GM12873 (cell line): ENCODE results near the gene DSC1.

Experiments used
- CTCF ChIP-seq: IDR thresholded peaks from 2 replicates; pipeline ENCODE4 v1.5.1; 2012; ENCODE audit warnings: low read depth, mild to moderate bottlenecking, moderate library complexity, low read length, control low read depth; ENCODE audit not compliant: insufficient read depth; ENCODE audit errors: missing control alignments

Gene DSC1, protein sequence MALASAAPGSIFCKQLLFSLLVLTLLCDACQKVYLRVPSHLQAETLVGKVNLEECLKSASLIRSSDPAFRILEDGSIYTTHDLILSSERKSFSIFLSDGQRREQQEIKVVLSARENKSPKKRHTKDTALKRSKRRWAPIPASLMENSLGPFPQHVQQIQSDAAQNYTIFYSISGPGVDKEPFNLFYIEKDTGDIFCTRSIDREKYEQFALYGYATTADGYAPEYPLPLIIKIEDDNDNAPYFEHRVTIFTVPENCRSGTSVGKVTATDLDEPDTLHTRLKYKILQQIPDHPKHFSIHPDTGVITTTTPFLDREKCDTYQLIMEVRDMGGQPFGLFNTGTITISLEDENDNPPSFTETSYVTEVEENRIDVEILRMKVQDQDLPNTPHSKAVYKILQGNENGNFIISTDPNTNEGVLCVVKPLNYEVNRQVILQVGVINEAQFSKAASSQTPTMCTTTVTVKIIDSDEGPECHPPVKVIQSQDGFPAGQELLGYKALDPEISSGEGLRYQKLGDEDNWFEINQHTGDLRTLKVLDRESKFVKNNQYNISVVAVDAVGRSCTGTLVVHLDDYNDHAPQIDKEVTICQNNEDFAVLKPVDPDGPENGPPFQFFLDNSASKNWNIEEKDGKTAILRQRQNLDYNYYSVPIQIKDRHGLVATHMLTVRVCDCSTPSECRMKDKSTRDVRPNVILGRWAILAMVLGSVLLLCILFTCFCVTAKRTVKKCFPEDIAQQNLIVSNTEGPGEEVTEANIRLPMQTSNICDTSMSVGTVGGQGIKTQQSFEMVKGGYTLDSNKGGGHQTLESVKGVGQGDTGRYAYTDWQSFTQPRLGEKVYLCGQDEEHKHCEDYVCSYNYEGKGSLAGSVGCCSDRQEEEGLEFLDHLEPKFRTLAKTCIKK

DNA sequence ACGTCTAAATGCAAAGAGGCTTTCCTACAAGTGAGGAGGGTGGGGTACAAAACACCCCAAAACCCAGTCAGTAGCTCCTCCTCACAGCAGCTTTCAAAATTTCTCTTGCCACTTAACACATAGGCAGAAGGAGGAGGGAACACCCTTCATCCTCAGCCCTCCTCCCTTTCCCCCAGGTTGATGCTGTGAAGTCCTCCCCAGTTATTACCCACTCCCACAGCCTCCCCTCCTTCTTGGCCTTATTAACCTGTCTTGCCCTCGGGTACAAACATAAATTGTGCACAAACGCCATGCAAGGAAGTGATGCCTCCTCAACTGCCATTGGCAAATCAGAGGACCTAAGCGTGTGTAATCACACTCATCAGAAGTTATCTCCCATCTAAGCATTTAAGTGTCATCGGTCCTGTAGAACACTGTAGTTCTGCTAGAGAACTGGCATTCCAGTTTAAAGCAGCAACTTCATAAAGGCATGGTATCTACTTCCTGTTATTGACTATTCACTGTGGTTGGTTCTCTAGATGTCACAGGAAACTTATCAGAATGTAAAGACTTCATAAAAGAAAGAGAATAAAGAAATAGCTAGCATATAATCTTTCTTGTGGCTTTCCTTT lies at the start of gene DSC1:
Gene DSC1, minus strand, starts transcription at position 32 of the 611 bp plus-strand sequence. CDS start 262 bp downstream, outside the sequence.
- TF ChIP-seq CTCF: no peak

- no peak for TF ChIP-seq CTCF
Measured at GRCh38 chr18:31211047-31211446, 48.4 kb upstream of the DSC1 start.

DNA sequence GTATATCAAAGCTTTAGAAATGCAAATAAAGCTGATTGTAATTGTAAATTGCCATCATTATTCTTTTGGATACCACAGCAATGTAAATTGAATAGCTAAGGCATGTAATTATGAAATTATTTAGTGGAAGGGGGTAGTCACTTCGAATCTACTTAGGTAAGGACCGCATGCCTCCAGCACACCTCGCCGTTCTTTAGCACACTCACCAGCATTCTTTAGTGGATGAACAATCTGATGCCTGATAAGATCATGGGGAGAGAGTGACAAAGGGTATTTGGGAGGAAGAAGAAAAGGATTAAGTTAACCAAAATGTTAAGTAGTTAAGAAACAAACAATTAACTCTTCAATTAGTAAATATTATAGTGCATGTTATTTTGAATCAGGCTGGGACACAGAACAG lies 46.4 kb upstream of the DSC1 start:
- no peak for TF ChIP-seq CTCF

DNA sequence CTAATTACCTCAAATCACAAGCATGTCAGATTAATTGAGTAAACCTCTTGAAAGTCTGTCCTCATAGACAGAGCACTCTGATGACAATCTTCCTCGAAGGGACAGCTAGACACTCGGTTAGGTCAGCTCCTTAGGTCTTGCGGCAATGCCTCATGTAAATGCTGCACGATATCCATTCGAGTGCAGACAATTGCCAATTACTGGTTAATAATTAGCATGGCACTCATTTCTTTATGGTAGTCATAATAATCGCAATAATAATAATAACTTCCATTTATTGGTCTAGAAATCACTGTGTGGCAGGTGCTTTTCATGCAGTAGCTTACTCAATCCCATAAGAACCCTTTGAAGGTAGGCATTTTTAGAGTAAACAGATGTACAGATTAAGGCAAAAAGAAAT lies 44.7 kb upstream of the DSC1 start:
- no peak for TF ChIP-seq CTCF

DNA sequence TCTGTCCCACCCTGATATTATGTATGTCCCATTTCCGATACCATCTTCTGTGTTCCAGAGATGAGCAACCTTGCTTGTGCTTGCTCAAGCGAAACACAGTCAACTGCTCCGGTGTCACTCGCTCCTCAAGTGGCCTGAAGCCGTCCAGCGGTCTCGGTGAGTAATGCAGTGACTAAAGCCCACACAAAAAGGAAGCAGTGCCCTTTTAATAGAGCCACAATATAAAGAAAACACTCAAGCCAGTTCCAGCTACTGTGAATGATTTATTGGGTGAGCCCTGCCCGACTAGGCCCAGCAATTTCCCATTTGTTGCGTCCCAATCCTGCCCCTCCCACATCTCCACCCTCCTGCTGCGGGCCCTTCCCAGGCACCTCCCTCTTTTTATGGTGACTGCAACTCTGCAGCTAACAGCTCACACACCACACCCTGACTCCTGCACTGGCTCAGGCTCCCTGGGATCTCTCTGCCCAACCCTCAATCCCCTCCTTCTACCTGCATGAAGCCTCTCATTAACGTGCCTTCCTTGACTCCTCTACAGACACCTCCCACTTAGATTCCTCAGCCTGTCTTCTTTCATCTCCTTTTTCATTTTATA lies 44.2 kb upstream of the DSC1 start:
- TF ChIP-seq CTCF: peak; percentile 59

DNA sequence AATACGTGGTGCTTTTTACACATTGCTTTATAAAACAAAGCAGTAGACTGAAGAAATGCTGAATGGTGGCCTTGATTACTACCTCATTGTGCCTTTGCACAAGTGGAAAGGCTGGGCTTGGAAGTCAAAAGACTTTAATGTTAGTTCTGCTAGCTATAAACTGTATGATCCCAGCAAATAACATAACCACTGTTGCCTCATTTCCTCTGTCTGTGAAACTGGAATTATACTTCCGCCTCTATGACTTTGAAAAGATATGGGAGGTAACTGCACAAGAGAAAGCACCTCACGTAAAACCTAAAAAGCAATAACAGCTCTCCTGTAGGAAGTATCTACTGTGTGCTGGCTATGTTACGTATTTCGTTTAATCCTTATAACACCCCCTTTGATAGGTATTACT lies 43.4 kb upstream of the DSC1 start:
- TF ChIP-seq CTCF: no peak
